PFSK-1 (cell line): ENCODE data around the gene MYCBP2.

Source experiments
- FOXP2 ChIP-seq: optimal IDR thresholded peaks from 2 replicates; pipeline ENCODE3; 2011; ENCODE audit warnings: borderline replicate concordance, control low read depth, inconsistent platforms; ENCODE audit not compliant: insufficient read depth; ENCODE audit errors: extremely low read length, extremely low read depth
- POLR2AphosphoS5 ChIP-seq: IDR thresholded peaks from 2 replicates; pipeline ENCODE4 v1.6.1; 2012; ENCODE audit warnings: low read depth, mild to moderate bottlenecking, control low read depth, low read length, moderate library complexity
- SIN3A ChIP-seq: IDR thresholded peaks from 2 replicates; pipeline ENCODE4 v1.6.1; 2012; ENCODE audit warnings: mild to moderate bottlenecking, low read length, moderate library complexity, borderline replicate concordance; ENCODE audit not compliant: insufficient read depth
- TAF1 ChIP-seq: IDR thresholded peaks from 2 replicates; pipeline ENCODE4 v1.6.1; 2012; ENCODE audit warnings: low read length, control low read depth, borderline replicate concordance; ENCODE audit not compliant: insufficient read depth
- TF ChIP-seq, protein P1 (sequence below), 2 experiments: IDR thresholded peaks; 2 replicates each; pipeline versions ENCODE4 v1.6.1 to v1.8.0; 2011 to 2012; ENCODE audit warnings: low read depth in 2 of 2, low read length in 2 of 2, control low read depth in 1 of 2, inconsistent platforms in 1 of 2, mild to moderate bottlenecking in 1 of 2, moderate library complexity in 1 of 2; ENCODE audit not compliant: insufficient read depth in 1 of 2

MYCBP2 gene

DNA sequence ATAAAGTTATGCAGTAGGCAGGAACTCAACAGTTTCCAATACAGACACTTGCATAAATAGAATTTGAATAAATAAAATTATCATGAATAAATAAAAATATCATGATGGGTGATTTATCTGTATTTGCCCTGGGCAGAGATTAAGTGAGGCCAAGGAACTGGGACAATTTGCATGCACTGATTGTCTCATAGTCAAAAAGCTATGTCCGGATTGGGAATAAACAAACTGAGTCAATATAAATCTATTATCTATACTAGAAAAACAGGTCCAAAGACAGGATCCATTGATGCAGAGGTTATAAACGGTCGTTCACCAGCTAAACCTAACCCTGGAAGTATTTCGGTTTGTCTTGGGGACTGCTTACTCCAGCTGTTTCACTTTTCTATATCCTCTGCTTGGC lies 273.7 kb downstream of the MYCBP2 start:
- no peak for TF ChIP-seq TAF1
- no peak for TF ChIP-seq SIN3A
- TF ChIP-seq, protein P1, sequence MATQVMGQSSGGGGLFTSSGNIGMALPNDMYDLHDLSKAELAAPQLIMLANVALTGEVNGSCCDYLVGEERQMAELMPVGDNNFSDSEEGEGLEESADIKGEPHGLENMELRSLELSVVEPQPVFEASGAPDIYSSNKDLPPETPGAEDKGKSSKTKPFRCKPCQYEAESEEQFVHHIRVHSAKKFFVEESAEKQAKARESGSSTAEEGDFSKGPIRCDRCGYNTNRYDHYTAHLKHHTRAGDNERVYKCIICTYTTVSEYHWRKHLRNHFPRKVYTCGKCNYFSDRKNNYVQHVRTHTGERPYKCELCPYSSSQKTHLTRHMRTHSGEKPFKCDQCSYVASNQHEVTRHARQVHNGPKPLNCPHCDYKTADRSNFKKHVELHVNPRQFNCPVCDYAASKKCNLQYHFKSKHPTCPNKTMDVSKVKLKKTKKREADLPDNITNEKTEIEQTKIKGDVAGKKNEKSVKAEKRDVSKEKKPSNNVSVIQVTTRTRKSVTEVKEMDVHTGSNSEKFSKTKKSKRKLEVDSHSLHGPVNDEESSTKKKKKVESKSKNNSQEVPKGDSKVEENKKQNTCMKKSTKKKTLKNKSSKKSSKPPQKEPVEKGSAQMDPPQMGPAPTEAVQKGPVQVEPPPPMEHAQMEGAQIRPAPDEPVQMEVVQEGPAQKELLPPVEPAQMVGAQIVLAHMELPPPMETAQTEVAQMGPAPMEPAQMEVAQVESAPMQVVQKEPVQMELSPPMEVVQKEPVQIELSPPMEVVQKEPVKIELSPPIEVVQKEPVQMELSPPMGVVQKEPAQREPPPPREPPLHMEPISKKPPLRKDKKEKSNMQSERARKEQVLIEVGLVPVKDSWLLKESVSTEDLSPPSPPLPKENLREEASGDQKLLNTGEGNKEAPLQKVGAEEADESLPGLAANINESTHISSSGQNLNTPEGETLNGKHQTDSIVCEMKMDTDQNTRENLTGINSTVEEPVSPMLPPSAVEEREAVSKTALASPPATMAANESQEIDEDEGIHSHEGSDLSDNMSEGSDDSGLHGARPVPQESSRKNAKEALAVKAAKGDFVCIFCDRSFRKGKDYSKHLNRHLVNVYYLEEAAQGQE (IDR thresholded peaks at IDR 0.05; ENCODE audit: insufficient read depth in 1 of 2, low read depth in 2 of 2, low read length in 2 of 2): no peak
- no peak for TF ChIP-seq FOXP2
- TF ChIP-seq POLR2AphosphoS5: no peak

DNA sequence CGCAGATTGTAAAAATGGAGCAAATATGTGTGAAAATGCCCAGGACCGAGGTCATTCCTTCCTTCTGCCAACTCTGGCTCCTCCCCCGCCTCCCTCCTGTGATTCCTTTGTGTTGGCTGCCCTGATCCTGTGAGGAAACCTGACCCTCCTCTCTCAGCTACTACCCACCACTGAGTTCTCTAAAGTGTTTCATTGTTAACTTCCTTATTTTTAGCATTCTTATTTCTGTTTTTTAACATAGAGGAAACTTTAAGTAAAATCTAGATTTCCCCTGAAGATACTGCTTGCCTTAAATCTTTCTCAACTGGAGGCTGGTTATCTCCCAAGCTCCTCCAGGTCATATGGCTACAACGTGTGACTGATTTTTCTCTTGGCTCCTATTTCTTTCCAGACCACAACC lies 278.2 kb downstream of the MYCBP2 start:
- TF ChIP-seq FOXP2 (no peak), SIN3A (no peak), POLR2AphosphoS5 (no peak), TAF1 (no peak)
- TF ChIP-seq, protein P1 (IDR thresholded peaks at IDR 0.05; ENCODE audit: insufficient read depth in 1 of 2, low read depth in 2 of 2, low read length in 2 of 2): no peak

DNA sequence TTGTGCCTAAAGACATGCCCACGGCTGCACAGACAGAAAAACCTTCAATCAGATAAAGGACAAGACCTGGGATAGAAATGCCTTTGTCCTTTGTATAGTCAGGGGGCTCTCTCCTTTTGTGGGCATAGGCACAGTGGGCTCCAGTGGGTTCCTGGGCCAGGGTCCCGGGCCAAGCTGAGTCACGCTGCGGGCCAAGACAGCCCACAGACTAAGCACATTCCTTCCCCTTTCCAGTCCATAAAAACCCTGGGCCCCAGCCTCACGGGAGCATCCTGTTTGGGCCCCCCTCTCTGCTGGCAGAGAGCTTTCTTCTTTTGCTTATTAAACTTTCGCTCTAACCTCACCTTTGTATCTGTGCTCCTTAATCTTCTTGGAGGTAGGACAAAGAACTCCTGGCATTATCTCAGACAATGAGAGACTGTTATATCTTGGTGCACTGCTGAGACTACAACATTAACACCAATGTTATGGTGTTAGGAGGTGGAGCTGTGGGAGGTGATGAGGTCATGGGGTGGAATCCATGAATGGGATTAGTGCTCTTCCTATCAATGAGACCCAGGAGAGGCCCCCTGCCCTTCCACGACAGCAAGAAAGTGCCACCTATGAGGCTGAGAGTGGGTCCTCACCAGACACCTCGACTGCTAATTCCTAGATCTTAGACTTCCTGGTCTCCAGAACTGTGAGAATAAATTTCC lies 279.1 kb downstream of the MYCBP2 start:
- no peak for TF ChIP-seq POLR2AphosphoS5
- TF ChIP-seq, protein P1 (IDR thresholded peaks at IDR 0.05; ENCODE audit: insufficient read depth in 1 of 2, low read depth in 2 of 2, low read length in 2 of 2): no peak
- TF ChIP-seq SIN3A: no peak
- TF ChIP-seq FOXP2: no peak

DNA sequence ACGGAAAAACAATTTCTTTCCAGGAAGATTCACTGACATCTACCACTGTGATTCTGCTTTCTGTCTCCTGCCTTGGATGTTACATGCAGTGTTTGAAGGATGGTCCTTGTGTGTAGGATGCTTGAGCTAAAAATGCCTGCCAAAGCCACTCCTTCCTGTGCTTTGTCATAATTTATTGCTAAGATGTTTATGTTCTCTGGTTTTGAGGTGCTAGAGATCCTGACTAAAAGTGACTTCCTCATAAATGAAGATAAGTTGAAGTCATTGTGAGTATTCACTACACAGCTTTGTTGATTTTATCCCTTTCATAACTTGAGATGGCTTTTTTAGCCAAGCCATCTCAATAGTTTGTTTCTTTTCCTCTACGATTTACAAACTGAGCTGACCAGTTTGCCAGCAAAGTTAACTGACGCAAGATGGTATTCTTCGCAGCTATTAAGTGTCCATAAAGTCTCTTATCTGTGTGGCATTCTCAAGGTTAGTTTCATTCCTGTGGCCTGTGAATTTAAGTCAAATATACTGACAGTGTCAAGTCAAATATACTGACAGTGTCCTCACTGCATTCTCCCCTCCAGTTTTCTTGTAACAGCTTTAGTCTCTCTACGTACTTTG lies 284.2 kb downstream of the MYCBP2 start:
- TF ChIP-seq, protein P1 (IDR thresholded peaks at IDR 0.05; ENCODE audit: insufficient read depth in 1 of 2, low read depth in 2 of 2, low read length in 2 of 2): no peak
- TF ChIP-seq POLR2AphosphoS5: no peak
- no peak for TF ChIP-seq SIN3A
- no peak for TF ChIP-seq TAF1
- TF ChIP-seq FOXP2: no peak

DNA sequence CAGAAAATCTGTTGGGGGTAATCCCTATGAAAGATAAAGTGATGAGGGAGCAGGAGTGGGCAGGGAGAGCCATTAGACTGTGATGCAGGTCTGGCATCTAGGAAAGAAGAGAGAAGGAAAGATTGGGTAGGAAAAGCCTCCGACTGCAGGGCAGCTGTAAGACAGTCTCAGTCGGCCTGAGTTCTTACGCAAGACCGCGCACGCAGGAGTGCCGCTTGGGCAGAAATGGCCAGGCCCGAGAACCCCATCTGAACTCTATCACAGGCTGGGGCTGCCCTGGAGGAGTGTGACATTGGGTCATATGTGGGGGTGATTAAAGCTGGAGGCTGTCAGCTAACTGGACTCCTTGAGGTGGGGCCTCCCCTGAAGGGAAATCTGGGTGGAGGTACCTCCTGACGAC lies 286.1 kb downstream of the MYCBP2 start:
- TF ChIP-seq FOXP2: no peak
- no peak for TF ChIP-seq POLR2AphosphoS5
